Measurements from ENCODE around the gene FAM78B.

DNA sequence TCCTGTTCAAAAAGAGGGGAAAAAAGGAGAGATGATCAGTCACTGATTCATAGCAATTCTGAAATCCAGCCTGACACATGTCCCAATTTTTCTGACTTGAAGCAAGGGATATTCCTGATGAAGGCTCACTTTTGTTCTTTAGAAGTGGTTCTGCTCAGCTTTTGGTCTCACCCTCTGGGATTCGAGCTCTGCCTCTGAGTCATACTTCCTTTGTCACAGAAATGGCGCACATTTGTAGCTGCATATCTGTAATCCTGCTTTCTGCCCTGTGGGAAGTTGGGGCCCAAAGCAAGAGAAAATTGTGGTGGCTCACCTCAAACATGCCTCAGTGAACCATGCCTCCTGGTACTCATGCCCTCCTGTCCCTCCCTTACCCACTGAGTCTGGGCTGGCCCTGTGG is 22.3 kb upstream of the FAM78B start:
- TF ChIP-seq CTCF (conservative IDR thresholded peaks at IDR 0.05; ENCODE audit: low read depth, low read length) (no peak), EZH2 (IDR thresholded peaks at IDR 0.05; ENCODE audit: borderline replicate concordance, low read depth, low read length, poor library complexity, severe bottlenecking) (no peak)
